GM12878 (cell line): Measurements from ENCODE around the gene CENPX. TPM values are rescaled to one million over a fixed set of nuclear protein-coding genes. Genes with fewer than 3 reads are reported as not detected.

Source experiments
- ATAC-seq: fragments of 200-7000 bp; cut with Tn5 transposase; 3 replicates; pipeline ENCODE4 v1.9.1; 2020; ENCODE audit warnings: mild to moderate bottlenecking, moderate library complexity
- BruUV-seq: library from RNA; stranded (reverse); fragments of 400-500 nt; replicated peaks from 2 replicates; lab custom pipeline; 2021; lab: Mats Ljungman, UMichigan
- CTCF ChIA-PET: fragments of 300-600 bp; sonication (Branson Sonifier 250); formaldehyde crosslinking; extraction: SDS; loops from one replicate; lab custom pipeline; 2021; ENCODE audit warnings: inconsistent platforms; lab: Yijun Ruan, JAX
- POLR2A ChIA-PET: fragments of 350-600 bp; formaldehyde crosslinking; extraction: SDS; loops from one replicate; lab custom pipeline; 2021; ENCODE audit warnings: inconsistent platforms; lab: Charles Lee
- RAD21 ChIA-PET: fragments of 300-600 bp; sonication (Branson Sonifier 250); formaldehyde crosslinking; loops from one replicate; lab custom pipeline; 2023; ENCODE audit warnings: antibody characterized with exemption; ENCODE audit not compliant: unreplicated experiment; lab: Charles Lee
- SMC1A ChIA-PET: fragments of 300-600 bp; sonication (Branson Sonifier 250); formaldehyde crosslinking; loops from one replicate; lab custom pipeline; 2023; ENCODE audit not compliant: unreplicated experiment, uncharacterized antibody; lab: Charles Lee
- DNase-seq: peaks from one replicate; pipeline ENCODE4 v3.0.0-alpha.2; 2011; ENCODE audit warnings: low read depth, low spot score
- FAIRE-seq: peaks from 3 replicates; lab custom pipeline; 2011; peaks lifted over from hg19 to GRCh38; lab: Jason Lieb, UNC
- H2AFZ ChIP-seq: 2 replicates; pipeline ENCODE4 v1.6.0; 2011; ENCODE audit warnings: low read depth, low read length, control low read depth; ENCODE audit not compliant: control insufficient read depth
- H3K27ac ChIP-seq: 2 replicates; pipeline ENCODE4 v1.5.1; 2011; ENCODE audit warnings: control low read depth; ENCODE audit not compliant: control insufficient read depth, insufficient read depth
- H3K27me3 ChIP-seq, 2 experiments: replicated peaks in 1 of 2; 2 replicates each; pipeline versions ENCODE4 v1.6.0 to v1.6.1; 2011; ENCODE audit warnings: low read length in 1 of 2; ENCODE audit not compliant: control insufficient read depth in 2 of 2, insufficient read depth in 2 of 2
- H3K36me3 ChIP-seq, 2 experiments: 2 replicates each; pipeline ENCODE4 v1.5.1; 2011; ENCODE audit warnings: low read length in 1 of 2; ENCODE audit not compliant: control insufficient read depth in 2 of 2, insufficient read depth in 2 of 2
- H3K4me1 ChIP-seq: 2 replicates; pipeline ENCODE4 v1.6.1; 2011; ENCODE audit warnings: mild to moderate bottlenecking, low read length, moderate library complexity, mixed read lengths; ENCODE audit not compliant: control insufficient read depth, insufficient read depth
- H3K4me2 ChIP-seq: 2 replicates; pipeline ENCODE4 v1.6.0; 2011; ENCODE audit warnings: control low read depth; ENCODE audit not compliant: control insufficient read depth, insufficient read depth
- H3K4me3 ChIP-seq: fragments of 200-600 bp; sonication (generic); 2 replicates; pipeline ENCODE4 v1.5.1; 2016
- H3K79me2 ChIP-seq: 2 replicates; pipeline ENCODE4 v1.6.0; 2011; ENCODE audit warnings: low read length; ENCODE audit not compliant: control insufficient read depth, insufficient read depth
- H3K9ac ChIP-seq: 2 replicates; pipeline ENCODE4 v1.8.0; 2011; ENCODE audit warnings: low read length, control low read depth, mixed read lengths; ENCODE audit not compliant: control insufficient read depth, insufficient read depth
- H3K9me3 ChIP-seq: replicated peaks from 3 replicates; pipeline ENCODE4 v1.5.1; 2011; ENCODE audit warnings: mild to moderate bottlenecking, low read length; ENCODE audit not compliant: control insufficient read depth, insufficient read depth
- H4K20me1 ChIP-seq: 2 replicates; pipeline ENCODE4 v1.6.0; 2011; ENCODE audit not compliant: control insufficient read depth, insufficient read depth
- EED ChIP-seq: sonication (generic); IDR thresholded peaks from 2 replicates; pipeline ENCODE4 v1.6.1; 2016; ENCODE audit warnings: antibody characterized with exemption, low read depth
- LARP7 ChIP-seq: fragments of 450-650 bp; IDR thresholded peaks from 2 replicates; pipeline ENCODE4 v1.6.1; 2017; ENCODE audit warnings: mild to moderate bottlenecking
- MTA2 ChIP-seq: fragments of 450-650 bp; IDR thresholded peaks from 2 replicates; pipeline ENCODE4 v1.6.1; 2016; ENCODE audit warnings: low read depth, mild to moderate bottlenecking, moderate library complexity
- POLR2A ChIP-seq: IDR thresholded peaks from 2 replicates; pipeline ENCODE4 v1.6.1; 2011; ENCODE audit warnings: low read depth, mild to moderate bottlenecking, low read length
- RB1 ChIP-seq: fragments of 450-650 bp; formaldehyde crosslinking; IDR thresholded peaks from 2 replicates; pipeline ENCODE4 v1.6.1; 2017; ENCODE audit warnings: mild to moderate bottlenecking, borderline replicate concordance
- SIN3A ChIP-seq: IDR thresholded peaks from 2 replicates; pipeline ENCODE4 v1.6.1; 2012; ENCODE audit warnings: low read depth, low read length, improper control_type of control experiment
- SMARCA5 ChIP-seq: fragments of 450-650 bp; IDR thresholded peaks from 2 replicates; pipeline ENCODE4 v1.6.1; 2017; ENCODE audit warnings: mild to moderate bottlenecking
- SREBF1 ChIP-seq: IDR thresholded peaks from 2 replicates; pipeline ENCODE4 v1.6.1; 2012; ENCODE audit warnings: mild to moderate bottlenecking, low read length
- TCF7 ChIP-seq: IDR thresholded peaks from 2 replicates; pipeline ENCODE4 v1.6.1; 2014; ENCODE audit warnings: antibody characterized with exemption, borderline replicate concordance
- WRNIP1 ChIP-seq: IDR thresholded peaks from 2 replicates; pipeline ENCODE4 v1.6.1; 2011; ENCODE audit warnings: low read depth, low read length, improper control_type of control experiment, borderline replicate concordance
- ZBTB33 ChIP-seq: fragments of 450-650 bp; IDR thresholded peaks from 2 replicates; pipeline ENCODE4 v1.6.1; 2017; ENCODE audit warnings: mild to moderate bottlenecking
- ZNF384 ChIP-seq: IDR thresholded peaks from 2 replicates; pipeline ENCODE4 v1.6.1; 2012; ENCODE audit warnings: low read depth, mild to moderate bottlenecking, low read length, improper control_type of control experiment, borderline replicate concordance
- ZSCAN29 ChIP-seq: fragments of 450-650 bp; IDR thresholded peaks from 2 replicates; pipeline ENCODE4 v1.6.1; 2017; ENCODE audit warnings: mild to moderate bottlenecking, moderate library complexity
- WGBS: methylation state at CpG from one replicate; pipeline ENCODE4 v1.1.6; 2016; ENCODE audit warnings: low lambda C conversion rate; ENCODE audit not compliant: insufficient replicate concordance, insufficient coverage; ENCODE audit errors: missing lambda C conversion rate; 5-methylcytosine and 5-hydroxymethylcytosine counted together
- in situ Hi-C: fragments of 300-500 bp; cut with MboI; formaldehyde crosslinking; loops from 9 replicates; pipeline ENCODE4 v1.14.3; 2018; ENCODE audit warnings: mixed read lengths
- intact Hi-C: fragments of 100-400 bp; cut with micrococcal nuclease; formaldehyde crosslinking; loops from one replicate; pipeline ENCODE4 v1.14.2; 2022; ENCODE audit not compliant: unreplicated experiment
- polyA plus RNA-seq, 11 experiments: library from polyadenylated mRNA; depleted of rRNA in 4 of 11; unstranded in 6 of 11; stranded (reverse) in 5 of 11; fragments of >200 nt; fragmentation: Nextera tagmentation in 4 of 11; fragmentation: Illumina TruSeq in 1 of 11; extraction: Ambion mirVana in 4 of 11; extraction: Trizol in 1 of 11; gene quantifications; 1 replicate in 1 of 11; 2 replicates in 10 of 11; pipeline versions ENCODE4 v1.2.1 to v1.2.3, GENCODE V29; 2011 to 2016; ENCODE audit warnings: inconsistent platforms in 2 of 11, missing spikeins in 2 of 11, low read depth in 1 of 11
- total RNA-seq, 4 experiments: library from RNA; depleted of rRNA in 3 of 4; stranded (reverse); fragments of >200 nt in 3 of 4; fragmentation: Illumina TruSeq in 1 of 4; extraction: Trizol in 1 of 4; gene quantifications; 2 replicates each; pipeline versions ENCODE4 v1.2.1 to v1.2.3, GENCODE V29; 2013 to 2021
- TF ChIP-seq, protein P1 (sequence below): IDR thresholded peaks from 2 replicates; pipeline ENCODE4 v1.6.1; 2011; ENCODE audit warnings: borderline replicate concordance, low read depth, mild to moderate bottlenecking, moderate library complexity, low read length; ENCODE audit not compliant: insufficient read depth, poor library complexity, severe bottlenecking
- TF ChIP-seq, protein P2 (sequence below): IDR thresholded peaks from 2 replicates; pipeline ENCODE4 v1.6.1; 2011; ENCODE audit warnings: low read depth, low read length, improper control_type of control experiment, borderline replicate concordance

CENPX gene
- total and polyA plus RNA-seq, 10 of the 15 experiments (the other 5 are each of a cell fraction or from before 2014, with no cell fraction given) = 11.7 to 182 (median 71.9) TPM

DNA sequence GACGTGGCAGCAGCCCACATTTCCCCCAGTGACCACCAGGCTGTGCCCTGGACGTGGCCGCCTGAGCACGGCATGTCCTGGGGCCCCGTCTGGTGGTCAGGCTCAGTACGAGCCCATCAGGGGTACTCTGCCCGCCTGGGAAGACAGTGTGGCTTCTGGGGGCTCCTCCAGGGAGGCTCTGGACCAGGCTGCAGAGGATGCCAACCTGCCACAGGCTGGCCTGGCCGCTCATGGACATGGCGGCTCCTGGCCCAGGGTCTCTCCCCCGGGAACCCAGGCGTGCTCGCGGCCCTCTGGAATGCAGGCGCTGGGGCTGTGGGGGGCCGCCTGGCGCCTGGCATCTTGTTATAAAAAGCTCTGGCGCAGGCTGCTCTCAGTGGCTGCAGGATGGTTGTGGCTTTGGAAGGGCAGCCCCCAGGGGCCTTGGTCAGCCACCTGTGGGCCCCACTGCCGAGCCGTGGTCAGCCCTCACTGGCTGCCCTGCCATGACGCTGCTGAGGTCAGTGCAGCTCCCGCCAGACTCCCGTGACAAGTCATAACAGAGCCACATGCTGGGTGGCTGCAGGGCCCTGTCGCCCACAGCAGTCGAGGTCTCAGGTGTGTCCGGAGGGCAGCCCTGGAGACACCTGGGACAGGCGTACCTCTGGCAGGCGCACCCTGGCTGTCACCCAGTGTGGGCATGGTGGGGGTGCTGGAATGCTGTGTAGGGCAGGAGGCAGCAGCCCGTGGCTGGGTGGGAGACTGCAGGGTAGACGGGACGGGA, 15.0 kb downstream of the CENPX start:
- DNase-seq = no peak
- Histone ChIP-seq H3K4me3 (no peak overlapping the region), H3K27ac (no peak overlapping the region), H3K4me2 (no peak overlapping the region), H2AFZ (no peak overlapping the region), H3K4me1 (no peaks in the 10 kb centered on the region), H3K36me3 (no peaks in the 10 kb centered on the region), H4K20me1 (no peaks in the 10 kb centered on the region), H3K9ac (no peak overlapping the region), H3K9me3 (no peaks in the 10 kb centered on the region), H3K27me3 (no peaks in the 10 kb centered on the region), H3K79me2 (no peaks in the 10 kb centered on the region)
- ATAC-seq = no peak
- no peak for TF ChIP-seq ZSCAN29
- peak; percentile 38; the same call in 1 of the 2 replicates for TF ChIP-seq POLR2A
- RAD21 ChIA-PET = no interaction called here
- POLR2A ChIA-PET = no interaction called here
- intact Hi-C loops = no loop called here
- SMC1A ChIA-PET = no interaction called here
- CTCF ChIA-PET = no interaction called here
- FAIRE-seq = no peak
- 63% methylated on average over 30 of the region's 30 CpGs for WGBS
- in situ Hi-C loops = no loop called here
- BruUV-seq = no TSS peak

DNA sequence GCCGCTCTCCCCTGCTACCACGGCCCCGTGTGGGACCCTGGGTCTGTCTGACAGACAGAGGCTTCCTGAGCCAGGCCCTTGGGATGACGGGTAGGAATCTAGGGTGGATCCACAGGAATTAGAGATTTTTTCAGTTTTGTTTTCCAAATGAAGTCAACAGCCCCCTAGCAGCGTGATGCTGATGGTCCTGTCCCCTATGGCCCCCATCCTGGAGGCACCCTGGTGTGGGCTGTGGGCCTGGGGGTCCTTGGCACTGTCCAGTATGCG, 15.5 kb downstream of the CENPX start:
- ChIA-PET CTCF (no interaction called here), RAD21 (no interaction called here), POLR2A (no interaction called here), SMC1A (no interaction called here)
- H3K79me2 ChIP-seq = no peaks in the 10 kb centered on the region
- H3K9me3 ChIP-seq = no peaks in the 10 kb centered on the region
- H3K36me3 ChIP-seq = no peaks in the 10 kb centered on the region
- H3K4me1 ChIP-seq = no peaks in the 10 kb centered on the region
- no peak overlapping the region for H3K9ac ChIP-seq
- no peak overlapping the region for H3K4me2 ChIP-seq
- 78% methylated on average over 6 of the region's 6 CpGs for WGBS
- FAIRE-seq (no peak), ATAC-seq (no peak), DNase-seq (no peak)
- H3K27ac ChIP-seq = no peak overlapping the region
- no peaks in the 10 kb centered on the region for H3K27me3 ChIP-seq
- H2AFZ ChIP-seq = no peak overlapping the region
- intact Hi-C loops (no loop called here), in situ Hi-C loops (no loop called here)
- no peak overlapping the region for H3K4me3 ChIP-seq
- H4K20me1 ChIP-seq = no peaks in the 10 kb centered on the region
- no TSS peak for BruUV-seq
- no peak for TF ChIP-seq RB1
- TF ChIP-seq WRNIP1 = no peak
- no peak for TF ChIP-seq LARP7
- TF ChIP-seq, protein P1, sequence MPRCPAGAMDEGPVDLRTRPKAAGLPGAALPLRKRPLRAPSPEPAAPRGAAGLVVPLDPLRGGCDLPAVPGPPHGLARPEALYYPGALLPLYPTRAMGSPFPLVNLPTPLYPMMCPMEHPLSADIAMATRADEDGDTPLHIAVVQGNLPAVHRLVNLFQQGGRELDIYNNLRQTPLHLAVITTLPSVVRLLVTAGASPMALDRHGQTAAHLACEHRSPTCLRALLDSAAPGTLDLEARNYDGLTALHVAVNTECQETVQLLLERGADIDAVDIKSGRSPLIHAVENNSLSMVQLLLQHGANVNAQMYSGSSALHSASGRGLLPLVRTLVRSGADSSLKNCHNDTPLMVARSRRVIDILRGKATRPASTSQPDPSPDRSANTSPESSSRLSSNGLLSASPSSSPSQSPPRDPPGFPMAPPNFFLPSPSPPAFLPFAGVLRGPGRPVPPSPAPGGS = no peak
- TF ChIP-seq, protein P2, sequence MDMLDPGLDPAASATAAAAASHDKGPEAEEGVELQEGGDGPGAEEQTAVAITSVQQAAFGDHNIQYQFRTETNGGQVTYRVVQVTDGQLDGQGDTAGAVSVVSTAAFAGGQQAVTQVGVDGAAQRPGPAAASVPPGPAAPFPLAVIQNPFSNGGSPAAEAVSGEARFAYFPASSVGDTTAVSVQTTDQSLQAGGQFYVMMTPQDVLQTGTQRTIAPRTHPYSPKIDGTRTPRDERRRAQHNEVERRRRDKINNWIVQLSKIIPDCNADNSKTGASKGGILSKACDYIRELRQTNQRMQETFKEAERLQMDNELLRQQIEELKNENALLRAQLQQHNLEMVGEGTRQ = no peak
- no peak for TF ChIP-seq MTA2
- no peak for TF ChIP-seq TCF7
- TF ChIP-seq ZNF384 = no peak
- TF ChIP-seq EED = no peak
- no peak for TF ChIP-seq SIN3A
- TF ChIP-seq SREBF1 = no peak
- TF ChIP-seq ZBTB33 = no peak
- TF ChIP-seq SMARCA5 = no peak
